HG03354 (cell line): ENCODE results near the gene RPRD1B.
"Not testable (repeated sequence)": the region's sequence is repeated elsewhere in the genome, so short reads cannot be mapped to it uniquely, and the experiment has no call there.

ENCODE experiments used
- ATAC-seq: cut with Tn5 transposase; IDR thresholded peaks from one replicate; pipeline ENCODE4 v1.9.1; 2021; ENCODE audit warnings: mild to moderate bottlenecking; ENCODE audit not compliant: unreplicated experiment, poor library complexity, severe bottlenecking

RPRD1B gene

GRCh38 chr20:38000293-38000692 is 33.3 kb upstream of the RPRD1B start:
- no peak for ATAC-seq

GRCh38 chr20:38001173-38001875 is 32.2 kb upstream of the RPRD1B start:
- no peak for ATAC-seq

GRCh38 chr20:38001981-38002380 is 31.6 kb upstream of the RPRD1B start:
- no peak for ATAC-seq

- no peak for ATAC-seq
These were observed 31.1 kb upstream of the RPRD1B start for GRCh38 chr20:38002422-38002821.

- no peak for ATAC-seq
These were observed 29.1 kb upstream of the RPRD1B start for GRCh38 chr20:38004416-38004815.

- ATAC-seq, result no peak
These were observed 27.6 kb upstream of the RPRD1B start for GRCh38 chr20:38005903-38006302.

- ATAC-seq, result no peak
These were observed 26.0 kb upstream of the RPRD1B start for GRCh38 chr20:38007526-38007925.

- ATAC-seq, result no peak
These were observed 25.2 kb upstream of the RPRD1B start for GRCh38 chr20:38008233-38008944.

- not testable (repeated sequence) for ATAC-seq
These were observed 24.1 kb upstream of the RPRD1B start for GRCh38 chr20:38009416-38009815.

- ATAC-seq, result no peak
These were observed 21.9 kb upstream of the RPRD1B start for GRCh38 chr20:38011696-38012095.

GRCh38 chr20:38012332-38012731 is 21.2 kb upstream of the RPRD1B start:
- no peak for ATAC-seq

GRCh38 chr20:38013887-38014286 is 19.7 kb upstream of the RPRD1B start:
- no peak for ATAC-seq

- ATAC-seq, result no peak
These were observed 15.6 kb upstream of the RPRD1B start for GRCh38 chr20:38017959-38018358.

GRCh38 chr20:38018385-38018784 is 15.2 kb upstream of the RPRD1B start:
- ATAC-seq, result no peak

GRCh38 chr20:38021087-38021772 is 12.3 kb upstream of the RPRD1B start:
- ATAC-seq, result no peak

GRCh38 chr20:38023181-38024001 is 10.2 kb upstream of the RPRD1B start:
- peak; percentile 57 for ATAC-seq

- ATAC-seq, result no peak
These were observed 9.1 kb upstream of the RPRD1B start for GRCh38 chr20:38024496-38024895.

GRCh38 chr20:38029453-38029852 is 4.1 kb upstream of the RPRD1B start:
- no peak for ATAC-seq

- ATAC-seq, result no peak
These were observed 1.6 kb upstream of the RPRD1B start for GRCh38 chr20:38031957-38032356.
